ENCODE measurements around the gene IL18R1.

- TF ChIP-seq, protein P1, sequence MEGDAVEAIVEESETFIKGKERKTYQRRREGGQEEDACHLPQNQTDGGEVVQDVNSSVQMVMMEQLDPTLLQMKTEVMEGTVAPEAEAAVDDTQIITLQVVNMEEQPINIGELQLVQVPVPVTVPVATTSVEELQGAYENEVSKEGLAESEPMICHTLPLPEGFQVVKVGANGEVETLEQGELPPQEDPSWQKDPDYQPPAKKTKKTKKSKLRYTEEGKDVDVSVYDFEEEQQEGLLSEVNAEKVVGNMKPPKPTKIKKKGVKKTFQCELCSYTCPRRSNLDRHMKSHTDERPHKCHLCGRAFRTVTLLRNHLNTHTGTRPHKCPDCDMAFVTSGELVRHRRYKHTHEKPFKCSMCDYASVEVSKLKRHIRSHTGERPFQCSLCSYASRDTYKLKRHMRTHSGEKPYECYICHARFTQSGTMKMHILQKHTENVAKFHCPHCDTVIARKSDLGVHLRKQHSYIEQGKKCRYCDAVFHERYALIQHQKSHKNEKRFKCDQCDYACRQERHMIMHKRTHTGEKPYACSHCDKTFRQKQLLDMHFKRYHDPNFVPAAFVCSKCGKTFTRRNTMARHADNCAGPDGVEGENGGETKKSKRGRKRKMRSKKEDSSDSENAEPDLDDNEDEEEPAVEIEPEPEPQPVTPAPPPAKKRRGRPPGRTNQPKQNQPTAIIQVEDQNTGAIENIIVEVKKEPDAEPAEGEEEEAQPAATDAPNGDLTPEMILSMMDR (IDR thresholded peaks at IDR 0.05), result no peak
- TF ChIP-seq POLR2AphosphoS5 (IDR thresholded peaks at IDR 0.05), result no peak
- TF ChIP-seq POLR2A (IDR thresholded peaks at IDR 0.05), result no peak
- TF ChIP-seq EP300 (IDR thresholded peaks at IDR 0.05), result no peak
These were observed 1.1 kb downstream of the IL18R1 start for GRCh38 chr2:102356741-102357140.

All from sigmoid colon (tissue), 4 donors.